IPS DF 6.9 (cell line): ENCODE data around the gene FTH1.

Experiments used
- DNase-seq: peaks from one replicate; pipeline ENCODE4 v3.0.0-alpha.2; 2013; ENCODE audit warnings: low read depth, low spot score
- H3K27ac ChIP-seq: one replicate; pipeline ENCODE4 v1.5.1; 2013; ENCODE audit warnings: low read length, control low read depth
- H3K27me3 ChIP-seq: 2 replicates; pipeline ENCODE4 v1.6.1; 2013; ENCODE audit warnings: mild to moderate bottlenecking, low read length; ENCODE audit not compliant: control insufficient read depth, insufficient read depth
- H3K36me3 ChIP-seq: 2 replicates; pipeline ENCODE4 v1.6.1; 2013; ENCODE audit warnings: low read length; ENCODE audit not compliant: control insufficient read depth, insufficient read depth
- H3K4me1 ChIP-seq: 2 replicates; pipeline ENCODE4 v1.6.1; 2013; ENCODE audit warnings: low read length; ENCODE audit not compliant: control insufficient read depth, insufficient read depth
- H3K4me3 ChIP-seq: 2 replicates; pipeline ENCODE4 v1.5.1; 2013; ENCODE audit warnings: mild to moderate bottlenecking, low read length
- H3K9me3 ChIP-seq: 2 replicates; pipeline ENCODE4 v1.6.1; 2013; ENCODE audit warnings: low read length, inconsistent platforms; ENCODE audit not compliant: control insufficient read depth, insufficient read depth
- WGBS: extraction: QIAGEN DNeasy Blood & Tissue Kit; methylation state at CpG from one replicate; pipeline ENCODE4 v1.1.7; 2013; ENCODE audit warnings: mixed read lengths, missing lambda C conversion rate; ENCODE audit not compliant: insufficient read length, insufficient coverage; 5-methylcytosine and 5-hydroxymethylcytosine counted together

The FTH1 gene

DNA sequence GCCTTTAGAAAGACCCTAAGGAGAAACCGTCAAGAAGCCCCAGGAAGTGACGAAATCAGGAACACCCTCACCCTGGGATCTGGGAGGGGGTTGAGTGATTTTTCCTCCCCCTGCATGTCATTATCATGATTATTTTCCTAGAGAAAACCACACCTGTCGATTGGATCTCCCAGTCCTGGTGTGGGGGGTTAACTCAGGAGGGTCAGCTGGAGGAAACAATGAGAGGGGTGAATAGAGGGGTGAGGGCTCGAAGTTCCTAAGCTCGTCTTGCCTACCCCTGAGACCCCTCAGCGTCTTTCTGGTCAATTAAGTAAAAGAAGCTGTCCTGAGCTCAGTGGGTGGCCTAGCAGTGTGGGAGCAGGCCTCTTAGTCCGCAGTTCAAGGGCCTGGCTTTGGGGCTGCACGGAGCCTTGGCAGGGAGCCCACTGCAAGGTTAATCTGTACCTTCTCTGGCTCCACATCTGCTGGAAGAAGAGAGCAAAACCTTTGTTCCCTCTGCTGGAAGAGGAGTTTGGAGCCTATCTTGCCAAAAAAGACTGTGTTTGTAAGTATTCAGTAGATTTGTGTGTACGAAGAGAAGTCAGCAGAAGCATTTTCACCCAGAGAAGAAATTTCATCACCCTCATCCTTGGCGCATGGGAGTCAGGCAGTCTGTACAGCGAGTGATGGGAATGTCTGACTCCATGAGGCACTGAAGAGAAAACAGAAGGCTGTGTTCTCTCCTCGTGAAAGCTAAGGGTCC lies 34.2 kb upstream of the FTH1 start:
- no CpG with 5 or more reads among the region's 12 CpGs for WGBS
- no peaks in the 10 kb centered on the region for H3K27me3 ChIP-seq
- H3K4me1 ChIP-seq, result no peaks in the 10 kb centered on the region
- no peak for DNase-seq
- H3K4me3 ChIP-seq, result no peak overlapping the region
- no peak overlapping the region for H3K27ac ChIP-seq
- H3K36me3 ChIP-seq, result no peaks in the 10 kb centered on the region
- H3K9me3 ChIP-seq, result no peaks in the 10 kb centered on the region

GRCh38 chr11:62000539-62001446 lies 33.4 kb upstream of the FTH1 start:
- Histone ChIP-seq H3K27me3 (no peaks in the 10 kb centered on the region), H3K9me3 (no peaks in the 10 kb centered on the region), H3K4me1 (no peaks in the 10 kb centered on the region), H3K4me3 (no peak overlapping the region), H3K27ac (no peak overlapping the region), H3K36me3 (no peaks in the 10 kb centered on the region)
- no CpG with 5 or more reads among the region's 23 CpGs for WGBS
- DNase-seq, result no peak

GRCh38 chr11:61999141-61999975 lies 31.9 kb upstream of the FTH1 start:
- Histone ChIP-seq H3K36me3 (no peaks in the 10 kb centered on the region), H3K27ac (no peak overlapping the region), H3K4me1 (no peaks in the 10 kb centered on the region), H3K27me3 (no peaks in the 10 kb centered on the region), H3K4me3 (no peak overlapping the region), H3K9me3 (no peaks in the 10 kb centered on the region)
- DNase-seq, result no peak
- WGBS, result no CpG with 5 or more reads among the region's 7 CpGs

GRCh38 chr11:61996933-61997332 lies 29.5 kb upstream of the FTH1 start:
- WGBS, result no CpG with 5 or more reads among the region's 4 CpGs
- Histone ChIP-seq H3K4me3 (no peak overlapping the region), H3K4me1 (no peaks in the 10 kb centered on the region), H3K9me3 (no peaks in the 10 kb centered on the region), H3K36me3 (no peaks in the 10 kb centered on the region), H3K27me3 (no peaks in the 10 kb centered on the region), H3K27ac (no peak overlapping the region)
- DNase-seq, result no peak

GRCh38 chr11:61994981-61995380 lies 27.5 kb upstream of the FTH1 start:
- Histone ChIP-seq H3K27ac (no peak overlapping the region), H3K36me3 (no peaks in the 10 kb centered on the region), H3K9me3 (no peaks in the 10 kb centered on the region), H3K4me1 (no peaks in the 10 kb centered on the region), H3K4me3 (no peak overlapping the region), H3K27me3 (no peaks in the 10 kb centered on the region)
- no peak for DNase-seq
- no CpG with 5 or more reads among the region's 3 CpGs for WGBS

GRCh38 chr11:61985869-61986268 lies 18.4 kb upstream of the FTH1 start:
- no peak for DNase-seq
- H3K27ac ChIP-seq, result no peak overlapping the region
- WGBS, result no CpG with 5 or more reads among the region's 5 CpGs
- H3K36me3 ChIP-seq, result no peaks in the 10 kb centered on the region
- no peak overlapping the region for H3K4me3 ChIP-seq
- 0 out of 2 replicates have a peak, but pooled peaks cover 3% of the 10 kb centered on the region for H3K27me3 ChIP-seq
- no peaks in the 10 kb centered on the region for H3K9me3 ChIP-seq
- no peaks in the 10 kb centered on the region for H3K4me1 ChIP-seq

DNA sequence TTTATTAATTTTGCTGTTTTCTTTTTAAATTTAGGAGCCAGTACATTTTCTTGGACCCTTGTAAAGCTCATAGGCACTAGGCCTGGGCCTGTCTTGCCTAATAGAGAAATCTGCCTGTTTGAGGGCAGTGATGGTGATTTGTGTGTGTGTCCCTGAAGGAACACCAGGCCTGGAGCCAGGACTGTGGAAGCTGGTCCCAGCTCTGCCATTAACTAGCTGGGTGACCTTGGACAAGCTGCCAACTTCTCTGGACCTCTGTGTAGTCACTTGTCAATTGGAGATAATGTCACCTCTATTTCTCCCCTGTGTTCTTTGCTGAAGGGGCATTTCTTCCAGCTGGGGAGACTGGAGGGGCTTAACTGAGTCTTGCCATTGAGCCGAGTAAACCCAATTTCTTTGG lies 16.0 kb upstream of the FTH1 start:
- no CpG with 5 or more reads among the region's 1 CpG for WGBS
- Histone ChIP-seq H3K4me1 (no peaks in the 10 kb centered on the region; the same call in 1 of the 2 replicates), H3K27me3 (0 out of 2 replicates have a peak, but pooled peaks cover 3% of the 10 kb centered on the region)

GRCh38 chr11:61980783-61981541 lies 13.5 kb upstream of the FTH1 start:
- Histone ChIP-seq H3K27ac (no peak overlapping the region), H3K4me3 (no peak overlapping the region), H3K27me3 (0 out of 2 replicates have a peak, but pooled peaks cover 3% of the 10 kb centered on the region), H3K9me3 (no peaks in the 10 kb centered on the region), H3K4me1 (no peaks in the 10 kb centered on the region; the same call in 1 of the 2 replicates), H3K36me3 (no peaks in the 10 kb centered on the region)
- no CpG with 5 or more reads among the region's 10 CpGs for WGBS
- DNase-seq, result no peak

More for the DNA sequence above, 16.0 kb upstream of the FTH1 start:
- Histone ChIP-seq H3K27ac (no peak overlapping the region), H3K36me3 (no peaks in the 10 kb centered on the region), H3K4me3 (no peak overlapping the region), H3K9me3 (no peaks in the 10 kb centered on the region)
- no peak for DNase-seq

GRCh38 chr11:61978703-61979661 lies 11.5 kb upstream of the FTH1 start:
- WGBS, result no CpG with 5 or more reads among the region's 17 CpGs
- DNase-seq, result no peak
- no peak overlapping the region for H3K4me3 ChIP-seq
- no peak overlapping the region for H3K27ac ChIP-seq
- H3K9me3 ChIP-seq, result no peaks in the 10 kb centered on the region
- H3K27me3 ChIP-seq, result 0 out of 2 replicates have a peak, but pooled peaks cover 1% of the 10 kb centered on the region
- H3K36me3 ChIP-seq, result no peaks in the 10 kb centered on the region
- no peaks in the 10 kb centered on the region; the same call in 1 of the 2 replicates for H3K4me1 ChIP-seq
